Osteocyte (in vitro differentiated cells): Measurements from ENCODE around the gene TMEM63A. TPM values are rescaled to one million over a fixed set of nuclear protein-coding genes. Genes with fewer than 3 reads are reported as not detected.

Source experiments
- DNase-seq: peaks from one replicate; pipeline ENCODE4 v3.0.0; 2021; ENCODE audit warnings: mixed read lengths; ENCODE audit not compliant: unreplicated experiment; ENCODE audit errors: extremely low spot score
- H3K27ac Mint-ChIP-seq: one replicate; pipeline ENCODE4 v1.8.0; 2021; ENCODE audit warnings: mild to moderate bottlenecking, mixed read lengths; ENCODE audit not compliant: unreplicated experiment
- H3K27me3 Mint-ChIP-seq: one replicate; pipeline ENCODE4 v1.8.0; 2021; ENCODE audit warnings: mixed read lengths; ENCODE audit not compliant: unreplicated experiment
- H3K36me3 Mint-ChIP-seq: one replicate; pipeline ENCODE4 v1.8.0; 2021; ENCODE audit warnings: mixed read lengths; ENCODE audit not compliant: unreplicated experiment
- H3K4me1 Mint-ChIP-seq: one replicate; pipeline ENCODE4 v1.8.0; 2021; ENCODE audit warnings: mixed read lengths; ENCODE audit not compliant: unreplicated experiment
- H3K4me3 Mint-ChIP-seq: one replicate; pipeline ENCODE4 v1.8.0; 2021; ENCODE audit warnings: mild to moderate bottlenecking, moderate library complexity, mixed read lengths; ENCODE audit not compliant: unreplicated experiment
- H3K9me3 Mint-ChIP-seq: one replicate; pipeline ENCODE4 v1.8.0; 2021; ENCODE audit warnings: mixed read lengths; ENCODE audit not compliant: unreplicated experiment
- CTCF ChIP-seq: fragments of 200-600 bp; sonication (generic); IDR thresholded peaks from 2 replicates; pipeline ENCODE4 v1.5.0; 2021; ENCODE audit warnings: antibody characterized with exemption, mild to moderate bottlenecking, moderate library complexity
- total RNA-seq: library from RNA; stranded (reverse); gene quantifications from 2 replicates; pipeline ENCODE4 v1.2.1, GENCODE V29; 2021

TMEM63A gene
- total RNA-seq, 1 donor from 2014 or later = 54.8 TPM

- no peak for DNase-seq
- Mint-ChIP-seq H3K4me1 (peaks cover 10% of the 10 kb centered on the region), H3K4me3 (no peak overlapping the region), H3K9me3 (no peaks in the 10 kb centered on the region), H3K27me3 (no peaks in the 10 kb centered on the region), H3K36me3 (no peaks in the 10 kb centered on the region), H3K27ac (no peak overlapping the region)
- no peak for TF ChIP-seq CTCF
Measured at GRCh38 chr1:225892307-225892706, 10.1 kb upstream of the TMEM63A start.

GRCh38 chr1:225891229-225891972, 9.2 kb upstream of the TMEM63A start:
- H3K27ac Mint-ChIP-seq = no peak overlapping the region
- DNase-seq = no peak

GRCh38 chr1:225890346-225891228, 8.4 kb upstream of the TMEM63A start:
- no peak for TF ChIP-seq CTCF
- no peaks in the 10 kb centered on the region for H3K27me3 Mint-ChIP-seq

More at GRCh38 chr1:225891229-225891972, 9.2 kb upstream of the TMEM63A start:
- no peaks in the 10 kb centered on the region for H3K27me3 Mint-ChIP-seq
- no peaks in the 10 kb centered on the region for H3K36me3 Mint-ChIP-seq
- H3K4me3 Mint-ChIP-seq = no peak overlapping the region
- TF ChIP-seq CTCF = no peak
- H3K4me1 Mint-ChIP-seq = peaks cover 10% of the 10 kb centered on the region
- no peaks in the 10 kb centered on the region for H3K9me3 Mint-ChIP-seq

DNA sequence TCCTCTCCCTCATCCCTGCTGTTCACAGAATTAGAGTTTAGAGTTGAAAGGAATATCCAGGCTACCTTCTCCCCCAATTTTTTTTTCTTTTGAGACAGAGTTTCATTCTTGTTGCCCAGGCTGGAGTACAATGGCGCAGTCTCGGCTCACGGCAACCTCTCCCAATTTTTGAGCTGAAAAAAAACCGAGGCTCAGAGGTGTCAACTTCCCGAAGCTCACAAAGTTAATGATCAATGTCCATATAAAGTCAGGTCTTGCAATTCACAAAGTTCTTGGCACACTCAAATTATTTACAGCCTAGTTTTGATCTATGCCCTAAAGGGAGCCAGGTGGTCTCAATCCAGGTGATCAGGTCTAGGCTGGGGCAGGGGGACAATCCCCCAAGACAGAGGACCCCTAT, 7.6 kb upstream of the TMEM63A start:
- Mint-ChIP-seq H3K36me3 (no peaks in the 10 kb centered on the region), H3K27me3 (no peaks in the 10 kb centered on the region), H3K4me3 (no peak overlapping the region), H3K4me1 (peaks cover 10% of the 10 kb centered on the region), H3K27ac (no peak overlapping the region), H3K9me3 (no peaks in the 10 kb centered on the region)
- no peak for TF ChIP-seq CTCF
- no peak for DNase-seq

More at GRCh38 chr1:225890346-225891228, 8.4 kb upstream of the TMEM63A start:
- Mint-ChIP-seq H3K4me3 (no peak overlapping the region), H3K27ac (no peak overlapping the region), H3K36me3 (no peaks in the 10 kb centered on the region), H3K9me3 (no peaks in the 10 kb centered on the region), H3K4me1 (peaks cover 10% of the 10 kb centered on the region)
- no peak for DNase-seq
